Measurements from ENCODE around the gene AGBL4. TPM values are rescaled to one million over a fixed set of nuclear protein-coding genes. Genes with fewer than 3 reads are reported as not detected.
"Not testable (repeated sequence)": the region's sequence is repeated elsewhere in the genome, so short reads cannot be mapped to it uniquely, and the experiment has no call there.

The AGBL4 gene
- total RNA-seq, 1 donor from 2014 or later, result not detected

- no peak for TF ChIP-seq CTCF (IDR thresholded peaks at IDR 0.05)
- DNase-seq, result no peak
- ATAC-seq, result no peak
- no peak overlapping the region for H3K4me3 ChIP-seq
- no peaks in the 10 kb centered on the region for H3K9me3 ChIP-seq
- H3K27me3 ChIP-seq, result no peaks in the 10 kb centered on the region
- intact Hi-C loops (cut with DNase I), result no loop called here
- no peak overlapping the region for H3K27ac ChIP-seq
- no peaks in the 10 kb centered on the region for H3K4me1 ChIP-seq
- H3K36me3 ChIP-seq, result no peaks in the 10 kb centered on the region
Observed at GRCh38 chr1:49319426-49319963, 704.3 kb downstream of the AGBL4 start.

GRCh38 chr1:49318218-49318617, 705.5 kb downstream of the AGBL4 start:
- ATAC-seq (no peak), DNase-seq (no peak)
- H3K27me3 ChIP-seq, result no peaks in the 10 kb centered on the region
- H3K4me3 ChIP-seq, result no peak overlapping the region
- no peaks in the 10 kb centered on the region for H3K9me3 ChIP-seq
- no peaks in the 10 kb centered on the region for H3K36me3 ChIP-seq
- intact Hi-C loops (cut with DNase I), result no loop called here
- TF ChIP-seq CTCF (IDR thresholded peaks at IDR 0.05), result no peak
- H3K27ac ChIP-seq, result no peak overlapping the region
- no peaks in the 10 kb centered on the region for H3K4me1 ChIP-seq

- DNase-seq (no peak), ATAC-seq (no peak)
- TF ChIP-seq CTCF (IDR thresholded peaks at IDR 0.05), result no peak
- no peaks in the 10 kb centered on the region for H3K36me3 ChIP-seq
- no peaks in the 10 kb centered on the region for H3K9me3 ChIP-seq
- intact Hi-C loops (cut with DNase I), result no loop called here
- H3K4me3 ChIP-seq, result no peak overlapping the region
- no peak overlapping the region for H3K27ac ChIP-seq
- no peaks in the 10 kb centered on the region for H3K27me3 ChIP-seq
- H3K4me1 ChIP-seq, result no peaks in the 10 kb centered on the region
Observed at GRCh38 chr1:49307457-49307856, 716.3 kb downstream of the AGBL4 start.

GRCh38 chr1:49306507-49307070, 717.2 kb downstream of the AGBL4 start:
- intact Hi-C loops (cut with DNase I), result no loop called here

DNA sequence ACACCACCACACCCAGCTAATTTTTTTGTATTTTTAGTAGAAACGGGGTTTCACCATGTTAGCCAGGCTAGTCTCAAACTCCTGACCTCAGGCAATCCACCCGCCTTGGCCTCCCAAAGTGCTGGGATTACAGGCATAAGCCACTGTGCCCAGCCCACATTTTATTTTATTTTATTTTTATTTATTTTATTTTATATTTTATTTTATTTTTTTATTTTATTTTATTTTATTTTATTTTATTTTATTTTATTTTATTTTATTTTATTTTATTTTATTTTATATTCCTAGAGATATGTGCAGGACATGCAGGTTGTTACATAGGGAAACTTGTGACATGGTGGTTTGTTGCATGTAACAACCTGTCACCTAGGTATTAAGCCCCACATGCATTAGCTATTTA, 721.4 kb downstream of the AGBL4 start:
- intact Hi-C loops (cut with DNase I); H3K4me1 ChIP-seq; H3K4me3 ChIP-seq; H3K36me3 ChIP-seq; H3K27me3 ChIP-seq; DNase-seq; H3K9me3 ChIP-seq; ATAC-seq; H3K27ac ChIP-seq: not testable (repeated sequence)

More at GRCh38 chr1:49306507-49307070, 717.2 kb downstream of the AGBL4 start:
- ATAC-seq (no peak), DNase-seq (no peak)
- Histone ChIP-seq H3K9me3 (no peaks in the 10 kb centered on the region), H3K4me1 (no peaks in the 10 kb centered on the region), H3K27me3 (no peaks in the 10 kb centered on the region), H3K36me3 (no peaks in the 10 kb centered on the region), H3K27ac (no peak overlapping the region), H3K4me3 (no peak overlapping the region)
- TF ChIP-seq CTCF (IDR thresholded peaks at IDR 0.05), result no peak

- DNase-seq, result no peak
- no peak for ATAC-seq
Observed at GRCh38 chr1:49298304-49298703, 725.5 kb downstream of the AGBL4 start.

More at GRCh38 chr1:49298304-49298703, 725.5 kb downstream of the AGBL4 start:
- Histone ChIP-seq H3K27me3 (no peaks in the 10 kb centered on the region), H3K27ac (no peak overlapping the region), H3K9me3 (no peaks in the 10 kb centered on the region), H3K4me3 (no peak overlapping the region), H3K36me3 (no peaks in the 10 kb centered on the region), H3K4me1 (no peaks in the 10 kb centered on the region)
- no peak for TF ChIP-seq CTCF (IDR thresholded peaks at IDR 0.05)
- intact Hi-C loops (cut with DNase I), result no loop called here

Measured in upper lobe of right lung (tissue), 1 donor.